SKM-1 treated with dmso at 0.1 percent for 144 hours (cell line): Measurements from ENCODE around the gene NEK4.
A peak's percentile ranks its signal among the peaks of the same experiment; 100 is the strongest.
"Not testable (repeated sequence)": the region's sequence is repeated elsewhere in the genome, so short reads cannot be mapped to it uniquely, and the experiment has no call there.

Experiments
- DNase-seq: peaks from one replicate; lab custom pipeline; 2025; ENCODE audit not compliant: unreplicated experiment; lab: John Stamatoyannopoulos, UW

Gene NEK4

DNA sequence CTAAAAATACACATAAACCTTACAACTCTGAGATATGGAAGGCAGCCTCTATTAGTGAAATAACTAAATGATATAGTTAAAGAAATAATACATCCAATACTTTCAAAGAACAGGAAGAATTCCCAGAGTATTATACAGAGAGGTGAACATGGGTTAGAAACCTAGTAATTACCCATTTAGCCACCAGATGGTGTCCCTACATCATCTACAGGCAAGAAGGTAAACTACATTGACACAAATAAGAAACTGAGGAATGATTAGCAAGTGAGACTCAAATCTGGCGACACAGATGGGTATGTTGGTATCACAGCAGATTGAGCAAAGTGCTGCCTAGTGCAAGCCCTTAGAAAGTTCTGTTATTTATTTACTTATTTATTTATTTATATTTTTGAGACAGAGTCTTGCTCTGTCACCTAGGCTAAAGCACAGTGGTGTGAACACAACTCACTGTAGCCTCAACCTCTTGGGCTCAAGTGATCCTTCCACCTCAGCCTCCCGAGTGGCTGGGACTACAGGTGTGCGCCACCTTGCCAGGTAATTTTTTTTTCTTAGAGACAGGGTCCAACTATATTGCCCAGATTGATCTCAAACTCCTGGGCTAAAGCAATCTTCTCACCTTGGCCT is 28.2 kb downstream of the NEK4 start:
- peak; percentile 11 for DNase-seq

DNA sequence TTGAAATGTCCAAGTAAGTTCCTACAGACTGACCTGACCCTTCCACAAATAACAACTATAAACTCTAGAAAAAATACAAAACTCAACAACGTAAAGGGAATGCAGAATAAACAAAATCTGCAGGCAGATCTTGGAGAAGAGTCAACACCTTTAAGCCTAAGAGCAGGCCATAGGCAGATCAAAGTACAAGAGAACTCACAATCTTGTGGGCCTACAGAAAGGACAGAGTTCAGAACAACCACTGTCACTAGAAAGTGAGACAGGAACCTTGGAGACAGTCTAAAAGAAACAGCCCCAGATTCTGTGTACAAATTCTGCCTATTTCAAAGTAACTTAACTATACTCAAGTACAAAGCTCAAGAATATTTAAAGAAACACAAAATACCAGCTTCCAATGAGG is 31.0 kb downstream of the NEK4 start:
- DNase-seq, result no peak

DNA sequence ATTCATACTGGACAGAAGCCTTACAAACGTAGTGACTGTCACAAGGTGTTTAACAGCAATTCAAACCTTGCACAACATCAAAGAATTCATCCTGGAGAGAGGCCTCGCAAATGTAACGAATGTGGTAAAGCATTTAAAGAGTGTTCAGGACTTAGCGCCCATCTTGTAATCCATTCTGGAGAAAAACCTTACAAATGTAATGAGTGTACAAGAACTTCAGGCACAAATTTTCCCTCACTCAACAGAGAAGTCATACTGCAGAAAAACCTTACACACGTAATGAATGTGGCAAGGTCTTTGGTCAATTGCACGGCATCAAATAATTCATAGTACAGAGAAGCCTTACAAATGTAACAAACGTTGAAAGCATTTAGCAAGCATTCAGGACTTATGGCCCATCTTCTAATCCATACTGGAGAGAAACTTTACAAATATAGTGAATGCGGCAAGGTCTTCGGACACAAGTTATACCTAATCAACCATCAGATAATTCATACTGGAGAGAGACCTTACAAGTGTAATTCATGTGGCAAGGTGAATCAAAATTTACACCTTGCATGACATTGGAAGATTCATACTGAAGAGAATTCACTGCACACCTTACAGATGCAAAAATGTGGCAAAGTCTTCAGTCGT is 37.4 kb downstream of the NEK4 start:
- no peak for DNase-seq

GRCh38 chr3:52731590-52731989 is 39.1 kb downstream of the NEK4 start:
- no peak for DNase-seq

GRCh38 chr3:52730681-52731080 is 40.1 kb downstream of the NEK4 start:
- peak; percentile 16 for DNase-seq

DNA sequence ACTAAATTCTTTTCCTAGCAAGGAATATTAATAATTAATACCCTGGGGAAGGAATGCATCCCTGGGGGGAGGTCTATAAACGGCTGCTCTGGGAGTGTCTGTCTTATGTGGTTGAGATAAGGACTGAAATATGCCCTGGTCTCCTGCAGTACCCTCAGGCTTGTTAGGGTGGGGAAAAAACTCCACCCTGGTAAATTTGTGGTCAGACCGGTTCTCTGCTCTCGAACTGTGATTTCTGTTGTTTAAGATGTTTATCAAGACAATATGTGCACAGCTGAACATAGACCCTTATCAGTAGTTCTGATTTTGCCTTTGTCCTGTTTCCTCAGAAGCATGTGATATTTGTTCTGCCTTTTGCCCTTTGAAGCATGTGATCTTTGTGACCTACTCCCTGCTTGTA is 42.0 kb downstream of the NEK4 start:
- not testable (repeated sequence) for DNase-seq

DNA sequence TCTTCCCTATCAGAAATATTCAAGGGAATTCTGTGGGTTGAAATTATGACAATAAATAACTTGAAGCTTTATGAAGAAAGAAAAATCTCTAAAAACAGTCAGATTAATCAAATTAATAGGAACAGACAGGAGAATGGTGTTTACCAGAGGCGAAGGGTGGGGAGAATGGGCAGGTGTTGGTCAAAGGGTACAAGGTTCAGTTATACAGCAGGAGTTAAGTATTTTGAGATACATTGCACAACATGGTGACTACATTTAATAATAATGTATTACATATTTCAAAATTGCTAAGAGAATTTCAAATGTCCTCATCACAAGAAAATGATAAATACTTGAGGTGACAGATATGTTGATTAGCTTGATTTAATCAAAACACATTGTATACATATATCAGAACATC is 46.2 kb downstream of the NEK4 start:
- DNase-seq, result no peak

DNA sequence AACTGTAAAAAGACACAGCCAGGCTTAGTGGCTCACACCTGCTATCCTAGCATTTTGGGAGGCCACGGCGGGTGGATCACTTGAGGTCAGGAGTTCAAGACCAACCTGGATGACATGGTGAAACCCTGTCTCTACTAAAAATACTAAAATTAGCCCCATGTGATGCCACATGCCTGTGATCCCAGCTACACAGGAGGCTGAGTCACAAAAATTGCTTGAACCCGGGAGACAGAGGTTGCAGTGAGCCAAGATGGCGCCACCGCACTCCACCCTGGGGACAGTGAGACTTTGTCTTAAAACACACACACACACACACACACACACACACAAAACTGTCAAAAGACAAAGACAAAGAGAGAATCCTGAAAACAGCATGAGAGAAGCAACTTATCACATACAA is 46.8 kb downstream of the NEK4 start:
- no peak for DNase-seq

GRCh38 chr3:52722491-52722890 is 48.2 kb downstream of the NEK4 start:
- DNase-seq, result no peak

- DNase-seq, result no peak
Observed at GRCh38 chr3:52721730-52722008, 49.1 kb downstream of the NEK4 start.

GRCh38 chr3:52721002-52721729 is 49.6 kb downstream of the NEK4 start:
- peak; percentile 96 for DNase-seq

DNA sequence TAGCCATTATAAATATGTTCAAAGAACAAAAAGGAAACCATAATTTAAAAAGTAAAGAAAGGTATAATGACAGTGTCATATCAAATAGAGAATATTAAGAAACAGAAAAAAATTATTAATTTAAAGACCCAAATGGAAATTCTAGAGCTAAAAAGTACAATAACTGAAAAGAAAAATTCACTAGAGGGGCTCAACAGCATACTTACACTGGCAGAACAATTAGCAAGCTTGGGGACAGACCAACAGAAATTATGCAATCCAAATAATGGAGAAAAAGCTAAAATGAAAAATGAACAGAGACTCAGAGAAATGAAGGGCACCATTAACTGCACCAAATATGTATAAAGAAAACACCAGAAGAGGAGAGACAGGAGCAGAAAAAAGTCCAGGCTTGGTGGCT is 51.1 kb downstream of the NEK4 start:
- DNase-seq, result no peak

- DNase-seq, result no peak
Observed at GRCh38 chr3:52715714-52716305, 54.9 kb downstream of the NEK4 start.

- DNase-seq, result no peak
Observed at GRCh38 chr3:52714335-52715302, 56.1 kb downstream of the NEK4 start.

DNA sequence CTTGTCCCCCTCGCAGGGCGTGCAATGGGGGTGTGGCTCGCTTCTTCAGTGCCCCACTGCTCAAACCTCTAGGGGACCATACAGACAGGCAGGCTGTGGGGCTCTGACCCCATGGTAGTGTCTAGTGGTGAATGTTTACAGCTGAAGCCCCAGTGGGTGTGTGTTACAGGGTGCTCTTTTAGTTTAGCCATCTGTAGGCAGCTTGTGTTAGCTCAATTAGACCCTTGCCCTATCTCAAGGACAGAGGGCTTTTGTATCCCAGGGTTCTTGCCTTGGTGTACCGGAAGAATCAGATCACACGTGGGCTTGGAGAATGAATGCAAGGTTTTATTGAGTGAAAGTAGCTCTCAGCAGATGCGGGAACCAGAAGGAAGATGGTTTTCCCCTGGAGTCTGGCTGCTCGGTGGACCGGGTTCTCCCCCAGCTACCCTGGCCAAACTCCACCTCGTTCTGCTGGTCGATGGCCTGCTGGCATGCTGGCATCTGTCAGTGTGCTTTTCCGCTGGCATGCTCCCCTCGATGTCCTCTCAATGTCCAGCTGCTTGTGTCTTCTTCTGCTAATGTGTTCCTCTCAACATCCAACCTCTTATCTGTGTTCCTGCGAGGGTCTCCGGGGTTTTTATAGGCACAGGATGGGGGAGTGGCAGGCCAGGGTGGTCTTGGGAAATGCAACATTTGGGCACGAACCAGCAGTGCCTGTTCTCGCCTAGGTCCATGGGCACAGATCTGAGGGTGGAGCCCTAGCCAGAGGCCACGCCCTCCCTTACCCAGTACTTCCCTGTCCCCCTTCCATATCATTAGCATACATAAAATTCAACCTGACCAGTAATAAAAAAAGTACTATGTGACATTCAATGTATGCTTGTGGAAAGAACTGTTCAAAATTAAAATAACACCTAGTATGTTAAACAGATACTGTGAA is 58.2 kb downstream of the NEK4 start:
- no peak for DNase-seq

DNA sequence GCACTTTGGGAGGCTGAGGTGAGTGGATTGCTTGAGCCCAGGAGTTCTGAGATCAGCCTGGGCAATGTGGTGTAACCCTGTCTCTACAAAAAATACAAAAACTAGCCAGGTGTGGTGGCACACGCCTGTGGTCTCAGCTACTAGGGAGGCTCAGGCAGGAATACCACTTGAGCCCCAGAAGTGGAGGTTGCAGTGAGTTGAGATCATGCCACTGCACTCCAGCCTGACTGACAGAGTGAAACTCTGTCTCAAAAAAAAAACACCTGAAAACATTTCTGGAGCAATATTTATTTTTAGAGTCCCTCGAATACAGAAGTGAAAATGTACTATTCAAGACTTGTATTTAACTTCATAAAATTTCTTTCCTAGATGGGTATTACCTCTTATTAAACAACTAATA is 60.2 kb downstream of the NEK4 start:
- DNase-seq, result no peak

DNA sequence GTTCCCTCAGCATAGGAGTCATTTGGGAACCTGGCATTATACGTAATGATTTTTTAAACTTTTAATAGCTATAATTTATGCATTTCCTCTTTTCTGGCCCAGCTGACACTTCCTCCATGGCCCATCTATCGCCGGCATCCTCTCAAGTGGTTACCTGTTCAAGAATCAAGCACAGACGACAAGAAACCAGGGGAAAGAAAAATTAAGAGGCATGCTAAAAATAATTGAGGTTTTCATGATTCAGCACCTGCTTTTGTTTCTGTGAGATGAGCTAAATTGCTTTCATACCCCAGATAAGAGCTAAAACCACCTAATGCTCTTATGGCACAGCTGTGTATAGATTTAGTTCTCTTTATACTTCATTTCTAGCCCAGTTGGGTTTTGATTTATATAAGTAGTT is 63.2 kb downstream of the NEK4 start:
- no peak for DNase-seq

GRCh38 chr3:52705688-52706686 is 64.8 kb downstream of the NEK4 start, which contains the start of the genes GLT8D1 and SPCS1:
Gene GLT8D1 (minus strand): TSS chr3:52705791. CDS start chr3:52700460, 5,331 bp downstream.
Gene SPCS1 (plus strand): TSS chr3:52706106. CDS start chr3:52706247, 141 bp downstream.
- peak; percentile 80 for DNase-seq

GRCh38 chr3:52705438-52705687 is 65.4 kb downstream of the NEK4 start:
- no peak for DNase-seq
